GM21528 (cell line): ENCODE measurements around the gene ITPK1.

Experiments
- ATAC-seq: cut with Tn5 transposase; IDR thresholded peaks from one replicate; pipeline ENCODE4 v1.9.1; 2021; ENCODE audit warnings: mild to moderate bottlenecking, moderate library complexity; ENCODE audit not compliant: unreplicated experiment, low FRiP score

ITPK1 gene

GRCh38 chr14:92916201-92916600, 199.5 kb downstream of the ITPK1 start:
- ATAC-seq: no peak

DNA sequence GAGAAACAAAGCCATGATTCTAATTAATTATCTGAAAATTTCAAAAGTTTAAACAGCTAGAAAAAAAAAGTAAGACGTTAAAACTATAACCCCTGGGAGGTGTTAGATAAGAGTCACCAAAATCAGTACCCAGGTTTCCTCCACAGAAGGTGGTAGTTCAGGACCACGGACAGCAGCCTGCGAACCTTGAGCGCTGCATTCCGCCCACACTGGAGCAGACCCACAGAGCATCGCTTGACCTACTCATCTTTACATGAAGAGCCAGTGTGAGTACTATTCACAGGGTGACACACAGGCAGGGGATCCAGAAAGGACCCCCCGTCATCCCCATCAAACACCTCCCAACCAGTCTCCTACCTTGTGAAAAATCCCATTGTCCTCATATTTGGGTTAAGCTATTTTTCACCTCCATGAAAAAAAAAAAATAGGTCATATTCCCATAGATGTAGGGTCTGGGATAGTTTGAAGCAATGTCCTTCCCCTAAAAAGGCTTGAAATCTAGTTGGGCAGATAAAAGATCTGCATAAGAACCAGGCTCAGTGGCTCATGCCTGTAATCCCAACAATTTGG, 201.6 kb downstream of the ITPK1 start:
- ATAC-seq: no peak

- no peak for ATAC-seq
Observed at GRCh38 chr14:92907316-92907911, 208.3 kb downstream of the ITPK1 start.

- ATAC-seq: no peak
Observed at GRCh38 chr14:92906823-92907222, 208.9 kb downstream of the ITPK1 start.

- ATAC-seq: no peak
Observed at GRCh38 chr14:92906420-92906819, 209.3 kb downstream of the ITPK1 start.

GRCh38 chr14:92905667-92906066, 210.1 kb downstream of the ITPK1 start:
- ATAC-seq: no peak

GRCh38 chr14:92903359-92903758, 212.4 kb downstream of the ITPK1 start:
- no peak for ATAC-seq

DNA sequence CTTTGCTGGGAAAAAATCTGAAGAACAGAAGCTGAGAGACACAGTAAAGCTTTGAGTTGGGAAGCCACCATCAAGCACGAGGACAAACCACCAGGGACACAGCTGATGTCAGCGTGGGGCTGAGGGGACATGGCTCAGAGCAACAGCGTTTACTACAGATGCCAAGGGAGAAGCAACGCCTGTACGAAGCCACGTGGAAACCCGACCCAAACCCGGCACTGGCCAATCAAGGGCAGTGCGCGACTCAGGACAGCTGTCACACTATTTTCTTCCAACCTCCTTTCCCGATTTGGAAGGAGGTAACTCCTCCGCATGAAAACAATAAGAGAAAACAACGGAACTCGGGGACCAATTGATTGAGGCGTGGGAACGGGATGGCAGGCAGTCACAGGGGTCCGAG, 213.0 kb downstream of the ITPK1 start:
- ATAC-seq: no peak

- no peak for ATAC-seq
Observed at GRCh38 chr14:92902191-92902590, 213.5 kb downstream of the ITPK1 start.

DNA sequence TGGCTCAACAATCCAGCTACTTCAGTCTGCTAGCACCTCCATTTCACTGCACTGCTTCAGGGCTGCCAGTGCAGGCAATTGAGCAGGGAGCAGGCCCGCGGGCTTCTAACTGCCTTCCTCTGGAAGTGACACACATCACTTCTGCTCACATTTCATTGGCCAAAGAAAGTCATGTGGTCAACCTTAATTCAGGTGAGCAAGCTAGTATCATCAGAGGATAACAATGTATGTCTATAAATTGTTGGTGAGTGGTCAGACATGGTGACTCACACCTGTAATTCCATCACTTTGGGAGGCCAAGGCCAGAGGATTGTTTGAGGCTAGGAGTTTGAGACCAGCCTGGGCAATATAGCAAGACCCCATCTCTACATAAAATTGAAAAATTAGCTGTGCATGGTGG, 215.1 kb downstream of the ITPK1 start:
- no peak for ATAC-seq

- no peak for ATAC-seq
Observed at GRCh38 chr14:92898566-92899131, 217.1 kb downstream of the ITPK1 start.

DNA sequence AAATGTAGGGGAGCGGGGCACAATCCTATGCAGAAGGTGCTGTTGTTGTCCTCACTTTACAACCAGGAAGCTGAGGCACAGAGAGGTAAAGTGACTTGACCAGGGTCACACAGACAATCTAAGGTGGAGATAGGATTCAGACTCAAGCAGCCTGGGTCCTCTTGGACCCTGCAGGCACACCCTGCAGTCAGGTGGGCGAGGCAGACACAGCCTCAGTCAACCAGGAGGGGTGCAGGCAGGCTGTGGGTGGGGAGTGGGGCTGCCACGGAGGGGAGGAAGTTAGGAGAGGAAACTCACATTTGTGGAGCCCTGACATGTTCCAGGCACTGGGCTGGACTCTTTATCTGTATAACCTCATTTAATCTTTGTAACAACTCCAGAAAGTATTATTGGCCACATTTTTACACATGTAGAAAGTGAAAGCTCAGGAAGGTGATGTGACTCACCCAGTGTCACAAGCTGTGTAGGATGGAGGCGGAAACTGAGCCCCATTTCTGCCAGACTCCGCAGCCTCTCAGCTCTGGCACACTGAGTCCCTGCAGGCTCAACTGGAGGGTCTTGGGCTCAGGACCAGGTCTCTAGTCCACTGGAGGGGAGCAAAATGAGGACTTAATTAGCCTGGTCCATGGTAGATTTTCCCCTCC, 217.7 kb downstream of the ITPK1 start:
- no peak for ATAC-seq

- no peak for ATAC-seq
Observed at GRCh38 chr14:92895352-92895878, 220.3 kb downstream of the ITPK1 start.

GRCh38 chr14:92892589-92892988, 223.1 kb downstream of the ITPK1 start:
- ATAC-seq: no peak

DNA sequence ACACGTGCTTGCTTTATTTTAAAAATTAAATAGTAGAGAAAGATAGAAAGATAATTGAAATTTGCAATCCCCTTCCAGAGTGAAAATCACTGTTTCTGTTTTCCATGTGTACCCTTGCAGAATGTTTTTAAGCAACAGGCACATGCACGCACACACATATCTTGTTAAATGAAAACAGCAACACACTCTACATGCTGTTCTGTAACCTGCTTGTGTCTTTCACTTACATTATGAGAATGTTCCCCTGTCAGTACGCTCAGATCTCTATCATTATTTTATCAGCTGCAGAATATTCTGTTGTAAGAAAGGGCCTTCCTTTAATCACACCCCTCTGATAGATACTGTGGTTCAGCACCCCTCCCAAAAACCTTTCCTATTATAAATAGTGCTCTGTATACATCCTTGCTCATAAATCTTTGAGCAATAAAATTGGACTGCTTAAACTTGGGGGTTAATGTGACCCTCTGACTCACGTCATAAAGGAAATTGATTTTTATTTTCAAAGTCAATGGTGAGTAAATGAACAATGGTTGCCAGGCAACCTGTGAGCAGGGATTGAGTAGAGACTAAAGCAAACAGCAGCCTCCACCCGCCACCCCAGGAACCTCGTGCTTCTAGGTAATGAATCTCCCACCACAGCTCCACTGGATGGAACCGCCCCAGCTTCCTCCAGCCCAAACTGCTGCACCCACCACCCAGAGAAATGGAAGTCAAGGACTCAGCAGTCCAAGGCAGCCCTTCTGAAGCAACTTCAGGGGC, 224.7 kb downstream of the ITPK1 start:
- no peak for ATAC-seq

- no peak for ATAC-seq
Observed at GRCh38 chr14:92888896-92889295, 226.8 kb downstream of the ITPK1 start.

GRCh38 chr14:92887157-92887556, 228.6 kb downstream of the ITPK1 start:
- no peak for ATAC-seq
